Mesendoderm (in vitro differentiated cells): Measurements from ENCODE around the gene DHFR.
"Not testable (repeated sequence)": the region's sequence is repeated elsewhere in the genome, so short reads cannot be mapped to it uniquely, and the experiment has no call there.

Source experiments
- DNase-seq: peaks from one replicate; pipeline ENCODE4 v3.0.0; 2013
- H2AK5ac ChIP-seq: 2 replicates; pipeline ENCODE4 v1.6.1; 2013; ENCODE audit warnings: low read length, inconsistent platforms
- H2BK120ac ChIP-seq: 2 replicates; pipeline ENCODE4 v1.6.1; 2013; ENCODE audit warnings: low read depth, mild to moderate bottlenecking, low read length, moderate library complexity, mixed read lengths
- H2BK15ac ChIP-seq: replicated peaks from 2 replicates; pipeline ENCODE4 v1.6.1; 2013; ENCODE audit warnings: low read depth, mild to moderate bottlenecking, moderate library complexity
- H2BK5ac ChIP-seq: 2 replicates; pipeline ENCODE4 v1.6.1; 2013; ENCODE audit warnings: low read length, inconsistent platforms
- H3K18ac ChIP-seq: 2 replicates; pipeline ENCODE4 v1.6.1; 2013; ENCODE audit warnings: mild to moderate bottlenecking, low read length, mixed read lengths
- H3K23ac ChIP-seq: one replicate; pipeline ENCODE4 v1.6.1; 2013; ENCODE audit warnings: low read length
- H3K27ac ChIP-seq: 2 replicates; pipeline ENCODE4 v1.5.1; 2013; ENCODE audit warnings: low read depth, mild to moderate bottlenecking, inconsistent platforms, low read length, moderate library complexity
- H3K27me3 ChIP-seq: 2 replicates; pipeline ENCODE4 v1.6.1; 2013; ENCODE audit warnings: low read length, control low read depth, mild to moderate bottlenecking, inconsistent platforms; ENCODE audit not compliant: insufficient read depth, poor library complexity
- H3K36me3 ChIP-seq: 2 replicates; pipeline ENCODE4 v1.6.1; 2013; ENCODE audit warnings: low read length, inconsistent platforms; ENCODE audit not compliant: control insufficient read depth, insufficient read depth
- H3K4ac ChIP-seq: one replicate; pipeline ENCODE4 v1.6.1; 2013; ENCODE audit warnings: low read depth, mild to moderate bottlenecking, low read length, moderate library complexity
- H3K4me1 ChIP-seq: 2 replicates; pipeline ENCODE4 v1.6.1; 2013; ENCODE audit warnings: low read depth, low read length, inconsistent platforms; ENCODE audit not compliant: control insufficient read depth
- H3K4me2 ChIP-seq: 2 replicates; pipeline ENCODE4 v1.6.1; 2013; ENCODE audit warnings: low read length
- H3K4me3 ChIP-seq: 2 replicates; pipeline ENCODE4 v1.5.1; 2013; ENCODE audit warnings: mild to moderate bottlenecking, low read length
- H3K56ac ChIP-seq: one replicate; pipeline ENCODE4 v1.6.1; 2013; ENCODE audit warnings: low read length
- H3K79me1 ChIP-seq: 2 replicates; pipeline ENCODE4 v1.6.1; 2013; ENCODE audit warnings: low read length, inconsistent platforms
- H3K79me2 ChIP-seq: 2 replicates; pipeline ENCODE4 v1.6.1; 2013; ENCODE audit warnings: mild to moderate bottlenecking, low read length; ENCODE audit not compliant: control insufficient read depth, insufficient read depth
- H3K9ac ChIP-seq: 2 replicates; pipeline ENCODE4 v1.6.1; 2013; ENCODE audit warnings: low read length, inconsistent platforms
- H4K5ac ChIP-seq: one replicate; pipeline ENCODE4 v1.6.1; 2013; ENCODE audit warnings: low read length
- H4K8ac ChIP-seq: one replicate; pipeline ENCODE4 v1.6.1; 2013; ENCODE audit warnings: low read depth, mild to moderate bottlenecking, control low read depth, low read length, moderate library complexity
- WGBS: extraction: QIAGEN DNeasy Blood & Tissue Kit; methylation state at CpG from one replicate; pipeline ENCODE4 v1.1.7; 2013; ENCODE audit warnings: low lambda C conversion rate, missing lambda C conversion rate; ENCODE audit not compliant: insufficient coverage; ENCODE audit errors: extremely low coverage; 5-methylcytosine and 5-hydroxymethylcytosine counted together

Gene DHFR

GRCh38 chr5:80665057-80665456, 10.3 kb upstream of the DHFR start:
- Histone ChIP-seq H4K5ac (no peak overlapping the region), H3K4me3 (no peak overlapping the region), H4K8ac (no peak overlapping the region), H3K79me2 (no peaks in the 10 kb centered on the region), H3K18ac (no peak overlapping the region), H3K27me3 (no peaks in the 10 kb centered on the region), H2BK120ac (no peak overlapping the region), H2BK15ac (no peak overlapping the region), H3K4me1 (no peaks in the 10 kb centered on the region), H2BK5ac (no peak overlapping the region), H3K9ac (no peak overlapping the region), H3K4me2 (no peak overlapping the region), H3K27ac (no peak overlapping the region), H3K4ac (no peak overlapping the region), H3K36me3 (no peaks in the 10 kb centered on the region), H3K79me1 (no peaks in the 10 kb centered on the region), H3K23ac (no peak overlapping the region), H2AK5ac (no peak overlapping the region), H3K56ac (no peak overlapping the region)
- no peak for DNase-seq
- no CpG with 5 or more reads among the region's 4 CpGs for WGBS

GRCh38 chr5:80662108-80662507, 7.3 kb upstream of the DHFR start:
- H2AK5ac ChIP-seq = no peak overlapping the region
- H3K4me1 ChIP-seq = no peaks in the 10 kb centered on the region
- no peak overlapping the region for H3K27ac ChIP-seq
- no peaks in the 10 kb centered on the region for H3K79me1 ChIP-seq
- no peak overlapping the region for H3K56ac ChIP-seq
- H2BK5ac ChIP-seq = no peak overlapping the region
- no CpG with 5 or more reads among the region's 1 CpG for WGBS
- H2BK120ac ChIP-seq = no peak overlapping the region
- no peak overlapping the region for H3K4me2 ChIP-seq
- H3K23ac ChIP-seq = no peak overlapping the region
- no peaks in the 10 kb centered on the region for H3K36me3 ChIP-seq
- no peak overlapping the region for H3K4ac ChIP-seq
- no peak overlapping the region for H2BK15ac ChIP-seq
- H3K79me2 ChIP-seq = no peaks in the 10 kb centered on the region
- no peak overlapping the region for H4K8ac ChIP-seq
- no peak overlapping the region for H3K18ac ChIP-seq
- no peak overlapping the region for H3K9ac ChIP-seq
- no peak overlapping the region for H4K5ac ChIP-seq
- no peaks in the 10 kb centered on the region for H3K27me3 ChIP-seq
- no peak for DNase-seq
- H3K4me3 ChIP-seq = no peak overlapping the region

- H3K36me3 ChIP-seq, H3K27me3 ChIP-seq, DNase-seq, H3K4me3 ChIP-seq, H3K9ac ChIP-seq, H2AK5ac ChIP-seq, H3K27ac ChIP-seq, H3K79me2 ChIP-seq, H2BK5ac ChIP-seq, H2BK120ac ChIP-seq, H4K5ac ChIP-seq, H3K4me1 ChIP-seq, H3K56ac ChIP-seq, H3K79me1 ChIP-seq, H3K4ac ChIP-seq, H3K4me2 ChIP-seq, H2BK15ac ChIP-seq, H4K8ac ChIP-seq, H3K18ac ChIP-seq, H3K23ac ChIP-seq: not testable (repeated sequence)
- WGBS = no CpG with 5 or more reads among the region's 7 CpGs
Measured at GRCh38 chr5:80660661-80661060, 5.9 kb upstream of the DHFR start.

GRCh38 chr5:80659106-80659505, 4.3 kb upstream of the DHFR start:
- Histone ChIP-seq H3K23ac (no peak overlapping the region), H4K8ac (no peak overlapping the region), H3K27me3 (no peaks in the 10 kb centered on the region), H3K4me3 (no peak overlapping the region), H3K18ac (no peak overlapping the region), H3K9ac (no peak overlapping the region), H2BK5ac (no peak overlapping the region), H3K4ac (no peak overlapping the region), H3K79me1 (no peaks in the 10 kb centered on the region), H3K4me2 (no peak overlapping the region), H3K4me1 (peaks cover 2% of the 10 kb centered on the region), H3K56ac (no peak overlapping the region), H3K79me2 (peaks cover 4% of the 10 kb centered on the region), H2AK5ac (no peak overlapping the region), H2BK15ac (no peak overlapping the region), H3K27ac (no peak overlapping the region), H2BK120ac (no peak overlapping the region), H4K5ac (no peak overlapping the region), H3K36me3 (no peaks in the 10 kb centered on the region)
- WGBS = no CpG with 5 or more reads among the region's 5 CpGs
- no peak for DNase-seq

GRCh38 chr5:80656425-80656824, 1.6 kb upstream of the DHFR start:
- Histone ChIP-seq H3K4me2 (no peak overlapping the region), H3K36me3 (no peaks in the 10 kb centered on the region), H2BK120ac (no peak overlapping the region), H3K4me3 (no peak overlapping the region), H2AK5ac (no peak overlapping the region), H2BK5ac (no peak overlapping the region), H3K79me2 (peaks cover 12% of the 10 kb centered on the region), H3K56ac (no peak overlapping the region), H3K27me3 (no peaks in the 10 kb centered on the region), H3K9ac (no peak overlapping the region), H3K79me1 (peaks cover 5% of the 10 kb centered on the region), H3K4ac (no peak overlapping the region), H4K5ac (no peak overlapping the region), H4K8ac (no peak overlapping the region), H3K4me1 (peaks cover 4% of the 10 kb centered on the region), H3K27ac (no peak overlapping the region), H3K18ac (no peak overlapping the region), H3K23ac (no peak overlapping the region), H2BK15ac (no peak overlapping the region)
- peak; percentile 62 for DNase-seq
- WGBS = no CpG with 5 or more reads among the region's 1 CpG

GRCh38 chr5:80655231-80655774, 520 bp upstream of the DHFR start:
- H3K4me3 ChIP-seq = peak overlapping the region; percentile 44
- no peak overlapping the region for H3K4ac ChIP-seq
- H2BK5ac ChIP-seq = no peak overlapping the region
- peaks cover 12% of the 10 kb centered on the region for H3K79me2 ChIP-seq
- no peaks in the 10 kb centered on the region for H3K36me3 ChIP-seq
- no peak overlapping the region for H4K5ac ChIP-seq
- H2BK120ac ChIP-seq = no peak overlapping the region
- H3K56ac ChIP-seq = peak overlapping the region; percentile 74
- no peak for DNase-seq
- peak overlapping the region; percentile 71 for H3K18ac ChIP-seq
- H3K27me3 ChIP-seq = no peaks in the 10 kb centered on the region
- H3K4me1 ChIP-seq = peaks cover 4% of the 10 kb centered on the region
- no peak overlapping the region for H2AK5ac ChIP-seq
- no peak overlapping the region for H4K8ac ChIP-seq
- no CpG with 5 or more reads among the region's 7 CpGs for WGBS
- H3K27ac ChIP-seq = no peak overlapping the region
- H3K9ac ChIP-seq = peak overlapping the region; percentile 81
- H3K23ac ChIP-seq = no peak overlapping the region
- peaks cover 5% of the 10 kb centered on the region for H3K79me1 ChIP-seq
- no peak overlapping the region for H2BK15ac ChIP-seq
- peak overlapping the region; percentile 29 for H3K4me2 ChIP-seq
